GM13977 (cell line): ENCODE data around the gene ASPDH.

Experiments
- DNase-seq: peaks from one replicate; pipeline ENCODE4 v3.0.0; 2012; ENCODE audit warnings: low spot score
- in situ Hi-C: fragments of 300-500 bp; cut with MboI; formaldehyde crosslinking; loops from one replicate; pipeline ENCODE4 v1.12.0; 2022; ENCODE audit warnings: low sequenced_read_pairs, low pct_unique_long_range_greater_than_20kb, mixed read lengths, inconsistent platforms; ENCODE audit not compliant: unreplicated experiment
- TF ChIP-seq, protein P1 (sequence below): IDR thresholded peaks from 2 replicates; pipeline ENCODE4 v1.5.1; 2012; ENCODE audit warnings: mild to moderate bottlenecking, control low read depth; ENCODE audit not compliant: insufficient read depth; ENCODE audit errors: extremely low read depth, missing control alignments

The ASPDH gene

DNA sequence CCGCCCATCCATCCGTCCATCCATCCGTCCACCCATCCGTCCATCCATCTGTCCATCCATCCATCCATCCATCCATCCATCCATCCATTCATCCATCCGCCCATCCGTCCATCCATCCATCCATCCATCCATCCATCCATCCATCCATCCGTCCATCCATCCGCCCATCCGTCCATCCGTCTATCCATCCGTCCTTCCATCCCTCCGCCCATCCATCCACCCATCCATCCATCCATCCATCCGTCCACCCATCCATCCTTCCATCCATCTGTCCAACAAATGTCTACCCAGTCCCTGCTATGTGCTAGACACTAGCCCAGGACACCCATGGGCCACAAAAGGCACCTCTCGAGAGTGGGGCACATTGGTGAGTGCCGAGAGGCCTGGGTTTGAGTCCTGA is 38.8 kb upstream of the ASPDH start:
- no peak for DNase-seq
- in situ Hi-C loops = no loop called here
- TF ChIP-seq, protein P1, sequence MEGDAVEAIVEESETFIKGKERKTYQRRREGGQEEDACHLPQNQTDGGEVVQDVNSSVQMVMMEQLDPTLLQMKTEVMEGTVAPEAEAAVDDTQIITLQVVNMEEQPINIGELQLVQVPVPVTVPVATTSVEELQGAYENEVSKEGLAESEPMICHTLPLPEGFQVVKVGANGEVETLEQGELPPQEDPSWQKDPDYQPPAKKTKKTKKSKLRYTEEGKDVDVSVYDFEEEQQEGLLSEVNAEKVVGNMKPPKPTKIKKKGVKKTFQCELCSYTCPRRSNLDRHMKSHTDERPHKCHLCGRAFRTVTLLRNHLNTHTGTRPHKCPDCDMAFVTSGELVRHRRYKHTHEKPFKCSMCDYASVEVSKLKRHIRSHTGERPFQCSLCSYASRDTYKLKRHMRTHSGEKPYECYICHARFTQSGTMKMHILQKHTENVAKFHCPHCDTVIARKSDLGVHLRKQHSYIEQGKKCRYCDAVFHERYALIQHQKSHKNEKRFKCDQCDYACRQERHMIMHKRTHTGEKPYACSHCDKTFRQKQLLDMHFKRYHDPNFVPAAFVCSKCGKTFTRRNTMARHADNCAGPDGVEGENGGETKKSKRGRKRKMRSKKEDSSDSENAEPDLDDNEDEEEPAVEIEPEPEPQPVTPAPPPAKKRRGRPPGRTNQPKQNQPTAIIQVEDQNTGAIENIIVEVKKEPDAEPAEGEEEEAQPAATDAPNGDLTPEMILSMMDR = no peak

- DNase-seq = no peak
- in situ Hi-C loops = no loop called here
- TF ChIP-seq, protein P1 = no peak
Observed at GRCh38 chr19:50551715-50552187, 38.0 kb upstream of the ASPDH start.

DNA sequence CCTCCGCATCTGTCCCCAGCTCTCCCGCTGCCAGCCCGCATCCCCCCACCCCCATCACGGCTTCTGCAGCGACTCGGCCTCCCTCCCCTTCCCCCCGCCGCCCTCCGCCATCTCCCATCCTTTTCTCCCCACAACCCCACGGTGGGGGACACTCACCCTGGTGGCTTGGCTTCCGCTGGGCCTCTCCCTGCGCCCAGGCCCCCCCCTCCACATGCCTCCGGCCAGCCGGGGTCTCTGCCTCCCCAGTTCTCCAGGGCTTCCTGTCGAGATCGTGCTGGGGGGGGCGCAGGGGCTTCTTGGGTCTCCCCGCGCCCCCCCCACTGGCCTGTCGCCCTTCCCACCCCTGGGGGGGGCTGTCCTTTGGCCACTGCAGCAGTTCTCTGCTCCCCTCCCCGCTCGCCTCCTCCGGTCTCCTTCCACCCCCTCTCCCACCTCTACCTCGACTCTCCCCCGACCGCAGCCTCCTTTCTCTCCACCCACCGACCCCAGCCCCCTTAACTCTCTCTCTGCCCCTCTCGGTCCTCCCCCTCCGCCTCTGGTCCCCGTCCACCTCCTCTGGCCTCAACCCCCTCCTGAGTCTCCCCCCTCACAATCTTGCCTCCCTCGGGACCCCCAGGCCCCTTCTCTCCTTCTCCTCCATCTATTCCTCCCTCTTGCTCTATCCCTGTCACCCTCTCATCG is 37.5 kb upstream of the ASPDH start:
- TF ChIP-seq, protein P1 = no peak
- no peak for DNase-seq
- in situ Hi-C loops = no loop called here

GRCh38 chr19:50550594-50550966 is 36.9 kb upstream of the ASPDH start:
- in situ Hi-C loops = no loop called here
- DNase-seq = no peak
- TF ChIP-seq, protein P1 = no peak

DNA sequence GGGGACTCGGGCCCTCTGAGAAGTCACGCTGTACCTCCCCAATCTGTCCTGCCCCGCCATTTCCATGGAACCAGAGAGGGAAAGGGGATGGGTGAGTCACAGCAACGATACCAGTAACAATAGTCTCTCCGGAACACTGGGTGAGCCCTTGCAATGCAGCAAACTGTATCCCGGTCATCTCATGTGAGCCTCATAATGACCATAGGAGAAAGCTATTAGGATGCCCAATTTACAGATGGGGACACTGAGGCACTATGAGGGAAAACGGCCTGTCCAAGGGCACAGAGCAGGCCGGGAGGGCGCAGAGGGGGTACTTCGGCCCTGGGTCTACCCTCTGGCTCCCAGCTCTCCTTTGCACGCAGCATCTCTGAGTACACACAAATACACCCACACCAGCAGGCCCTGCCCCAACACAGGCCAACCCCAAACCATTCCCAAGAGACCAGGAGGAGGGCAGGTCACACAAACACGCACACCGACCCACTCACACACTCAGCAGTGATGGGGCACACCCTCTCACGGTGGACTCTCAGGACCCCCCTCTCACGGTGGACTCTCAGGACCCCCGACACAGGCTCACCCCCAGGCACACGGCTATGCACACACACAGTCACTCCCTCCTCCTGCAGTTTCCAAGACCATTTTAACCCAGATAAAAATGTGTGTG is 36.3 kb upstream of the ASPDH start:
- in situ Hi-C loops = loop anchor here (25.0 kb wide), 1 partner anchor 237 kb away; the partner anchor contains the start of gene ACP4
- DNase-seq = no peak
- TF ChIP-seq, protein P1 = no peak

- in situ Hi-C loops = loop anchor here (25.0 kb wide), 1 partner anchor 238 kb away; the partner anchor contains the start of gene ACP4
- DNase-seq = no peak
- TF ChIP-seq, protein P1 = no peak
Observed at GRCh38 chr19:50549059-50549926, 35.6 kb upstream of the ASPDH start.
